CD4-positive, alpha-beta memory T cell (primary cell): Measurements from ENCODE around the gene VSTM2L. TPM values are rescaled to one million over a fixed set of nuclear protein-coding genes. Genes with fewer than 3 reads are reported as not detected.

ENCODE experiments used
- CTCF ChIA-PET: fragments of 350-600 bp; sonication (Branson Sonifier 250); formaldehyde crosslinking; loops from one replicate; lab custom pipeline; 2021; ENCODE audit warnings: inconsistent platforms; ENCODE audit not compliant: partially characterized antibody; lab: Charles Lee
- POLR2A ChIA-PET: fragments of 350-600 bp; sonication (Branson Sonifier 250); formaldehyde crosslinking; loops from one replicate; lab custom pipeline; 2021; ENCODE audit not compliant: partially characterized antibody; lab: Charles Lee
- DNase-seq, 5 donors: peaks; one replicate each; pipeline versions ENCODE4 v3.0.0 to v3.0.0-alpha.2; 2020 to 2022; ENCODE audit warnings: mixed read lengths in 1 of 5
- H3K27ac ChIP-seq: one replicate; pipeline ENCODE4 v1.7.0; 2013; ENCODE audit warnings: low read depth, low read length
- H3K27me3 ChIP-seq: 2 replicates; pipeline ENCODE4 v1.7.0; 2013; ENCODE audit warnings: mild to moderate bottlenecking, low read length, moderate library complexity; ENCODE audit not compliant: insufficient read depth
- H3K36me3 ChIP-seq: 2 replicates; pipeline ENCODE4 v1.7.0; 2013; ENCODE audit warnings: mild to moderate bottlenecking, low read length, moderate library complexity; ENCODE audit not compliant: insufficient read depth
- H3K4me1 ChIP-seq: 2 replicates; pipeline ENCODE4 v1.7.0; 2013; ENCODE audit warnings: mild to moderate bottlenecking, low read length, moderate library complexity; ENCODE audit not compliant: insufficient read depth
- H3K4me3 ChIP-seq, 2 donors: one replicate each; pipeline ENCODE4 v1.7.0; 2013; ENCODE audit warnings: low read length in 2 of 2, mild to moderate bottlenecking in 1 of 2
- H3K9me3 ChIP-seq, 2 donors: one replicate each; pipeline ENCODE4 v1.7.0; 2013; ENCODE audit warnings: low read length in 2 of 2, control low read depth in 1 of 2; ENCODE audit not compliant: control insufficient read depth in 1 of 2
- H3K27ac Mint-ChIP-seq, 7 donors: one replicate each; pipeline ENCODE4 v1.8.0; 2020 to 2021; ENCODE audit warnings: mixed read lengths in 7 of 7, mild to moderate bottlenecking in 6 of 7, inconsistent platforms in 3 of 7, moderate library complexity in 3 of 7
- H3K27me3 Mint-ChIP-seq, 2 donors: one replicate each; pipeline ENCODE4 v1.8.0; 2020 to 2021; ENCODE audit warnings: mixed read lengths in 2 of 2
- H3K36me3 Mint-ChIP-seq, 2 donors: one replicate each; pipeline ENCODE4 v1.8.0; 2020 to 2021; ENCODE audit warnings: mixed read lengths in 2 of 2, inconsistent platforms in 1 of 2, mild to moderate bottlenecking in 1 of 2
- H3K4me1 Mint-ChIP-seq, 4 donors: one replicate each; pipeline ENCODE4 v1.8.0; 2020 to 2021; ENCODE audit warnings: mixed read lengths in 4 of 4, mild to moderate bottlenecking in 1 of 4
- H3K4me3 Mint-ChIP-seq, 8 donors: one replicate each; pipeline ENCODE4 v1.8.0; 2020 to 2021; ENCODE audit warnings: mixed read lengths in 8 of 8, mild to moderate bottlenecking in 7 of 8, moderate library complexity in 6 of 8, inconsistent platforms in 3 of 8
- H3K9me3 Mint-ChIP-seq, 8 donors: one replicate each; pipeline ENCODE4 v1.8.0; 2020 to 2021; ENCODE audit warnings: mixed read lengths in 8 of 8, mild to moderate bottlenecking in 5 of 8, inconsistent platforms in 3 of 8, moderate library complexity in 1 of 8
- intact Hi-C: fragments of 100-400 bp; cut with micrococcal nuclease; formaldehyde crosslinking; loops from one replicate; pipeline ENCODE4 v1.15.1; 2023
- polyA plus RNA-seq, 2 donors: library from polyadenylated mRNA; unstranded; fragments of 300-500 nt; fragmentation: Illumina TruSeq; gene quantifications; one replicate each; pipeline ENCODE4 v1.2.3, GENCODE V29; 2021
- total RNA-seq, 2 experiments: library from RNA; stranded (reverse); gene quantifications; one replicate each; pipeline ENCODE4 v1.2.3, GENCODE V29; 2021

The VSTM2L gene
- total and polyA plus RNA-seq, 4 experiments from 2014 or later, result not detected

DNA sequence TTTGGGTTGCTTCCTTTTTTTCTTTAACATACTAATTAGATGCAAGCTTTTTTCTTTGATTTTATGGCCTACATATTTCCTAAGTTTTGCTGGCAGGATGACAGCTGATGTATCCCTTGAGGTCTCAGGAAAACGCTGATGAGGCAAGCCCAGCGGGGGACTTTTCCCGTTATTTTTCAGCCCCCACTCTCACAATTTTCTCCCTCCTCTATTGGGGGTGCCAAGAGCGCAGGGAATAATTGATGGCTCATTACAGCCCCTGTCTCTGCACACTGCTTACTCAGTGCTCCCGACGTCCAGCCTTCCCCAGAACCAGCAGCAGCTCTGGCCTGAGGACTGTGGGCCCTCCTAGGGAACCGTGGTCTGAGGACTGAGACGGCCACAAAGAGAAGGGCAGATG lies 38.6 kb upstream of the VSTM2L start:
- Mint-ChIP-seq H3K27ac (peak overlapping the region in 1 of 7 donors; percentile 63), H3K4me3 (no peak overlapping the region), H3K27me3 (no peaks in the 10 kb centered on the region), H3K9me3 (no peaks in the 10 kb centered on the region), H3K4me1 (no peaks in the 10 kb centered on the region), H3K36me3 (peaks cover 45 to 74% of the 10 kb centered on the region in 2 donors)
- Histone ChIP-seq H3K27ac (no peak overlapping the region), H3K4me3 (no peak overlapping the region), H3K36me3 (peaks cover 21% of the 10 kb centered on the region), H3K4me1 (no peaks in the 10 kb centered on the region), H3K9me3 (no peaks in the 10 kb centered on the region), H3K27me3 (no peaks in the 10 kb centered on the region)
- no peak for DNase-seq
- intact Hi-C loops, result no loop called here
- ChIA-PET POLR2A (no interaction called here), CTCF (no interaction called here)

DNA sequence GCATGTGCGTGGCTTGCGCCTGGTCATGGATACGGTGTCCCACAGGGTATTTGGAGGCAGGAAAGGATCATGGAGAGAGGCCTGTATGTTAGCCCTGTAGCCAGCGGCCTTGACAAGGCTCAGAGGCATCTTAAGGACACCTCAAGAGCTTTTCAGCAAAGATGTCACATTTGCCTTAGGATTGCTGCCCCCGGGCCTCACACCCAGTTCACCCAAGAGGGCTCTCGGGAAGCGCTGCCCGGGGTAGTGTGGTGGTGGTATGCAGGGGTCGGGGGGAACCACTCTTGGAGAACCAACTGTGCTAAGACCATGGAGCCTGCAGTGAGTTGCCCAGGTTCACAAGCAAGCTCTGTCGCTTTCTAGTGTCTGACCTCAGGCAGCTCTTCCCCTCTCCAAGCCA lies 36.9 kb upstream of the VSTM2L start:
- ChIA-PET POLR2A (no interaction called here), CTCF (no interaction called here)
- Mint-ChIP-seq H3K36me3 (peaks cover 41 to 72% of the 10 kb centered on the region in 2 donors), H3K27ac (no peak overlapping the region), H3K9me3 (no peaks in the 10 kb centered on the region), H3K27me3 (no peaks in the 10 kb centered on the region), H3K4me1 (no peaks in the 10 kb centered on the region), H3K4me3 (no peak overlapping the region)
- DNase-seq, result no peak
- H3K4me3 ChIP-seq, result no peak overlapping the region
- no peaks in the 10 kb centered on the region for H3K27me3 ChIP-seq
- no peaks in the 10 kb centered on the region for H3K4me1 ChIP-seq
- no peak overlapping the region for H3K27ac ChIP-seq
- peaks cover 17% of the 10 kb centered on the region for H3K36me3 ChIP-seq
- no peaks in the 10 kb centered on the region for H3K9me3 ChIP-seq
- intact Hi-C loops, result no loop called here

DNA sequence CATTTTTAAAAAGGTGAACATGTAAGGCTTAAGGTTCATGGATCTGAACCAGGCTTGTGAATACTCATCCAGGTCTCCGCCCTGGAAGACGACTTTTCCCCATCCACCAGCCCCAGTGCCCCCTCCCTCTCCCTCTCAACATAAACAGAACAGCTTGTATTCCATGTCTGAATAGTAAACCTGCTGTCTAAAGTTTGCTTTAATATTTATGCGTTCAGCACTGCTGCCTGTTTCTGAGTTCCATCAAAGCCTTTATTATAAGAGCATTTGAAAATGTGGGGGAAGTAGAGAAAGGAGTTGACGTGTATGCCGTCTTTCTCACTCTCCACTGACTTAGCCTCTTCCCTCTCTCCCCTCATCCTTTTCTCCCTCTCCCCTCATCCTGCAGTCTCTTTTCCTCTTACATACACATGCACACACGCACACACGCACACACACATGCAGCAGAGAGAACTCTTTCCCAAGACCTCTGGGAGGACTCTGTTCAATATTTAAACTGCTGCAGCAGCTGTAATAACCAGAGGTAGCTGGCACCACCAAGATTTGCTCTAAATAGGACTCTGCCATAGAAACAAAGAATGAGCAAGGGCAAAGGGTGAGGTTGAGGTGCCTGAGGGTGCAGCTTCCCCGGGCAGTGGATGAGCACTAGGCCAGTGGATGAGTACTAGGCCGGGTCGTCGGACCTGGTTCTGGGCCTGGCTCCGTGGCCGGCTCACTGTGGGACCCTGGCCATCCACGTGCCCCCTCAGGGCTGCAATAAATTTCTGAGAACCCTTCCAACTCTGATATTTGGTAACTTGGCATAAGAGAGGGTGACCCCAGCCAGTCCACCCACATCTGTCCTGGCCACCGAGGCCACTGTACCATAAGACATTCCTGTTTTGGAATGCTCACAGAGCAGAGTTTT lies 35.4 kb upstream of the VSTM2L start:
- H3K27ac ChIP-seq, result no peak overlapping the region
- no peaks in the 10 kb centered on the region for H3K27me3 ChIP-seq
- ChIA-PET POLR2A (no interaction called here), CTCF (no interaction called here)
- H3K4me3 ChIP-seq, result no peak overlapping the region
- DNase-seq, result no peak
- H3K4me1 Mint-ChIP-seq, result no peaks in the 10 kb centered on the region
- peak overlapping the region in 2 of 7 donors; percentile 1 to 29 for H3K27ac Mint-ChIP-seq
- intact Hi-C loops, result no loop called here
- no peaks in the 10 kb centered on the region for H3K27me3 Mint-ChIP-seq
- peaks cover 40 to 71% of the 10 kb centered on the region in 2 donors for H3K36me3 Mint-ChIP-seq
- no peak overlapping the region for H3K4me3 Mint-ChIP-seq
- H3K9me3 Mint-ChIP-seq, result no peaks in the 10 kb centered on the region
- H3K4me1 ChIP-seq, result no peaks in the 10 kb centered on the region
- peaks cover 14% of the 10 kb centered on the region for H3K36me3 ChIP-seq
- H3K9me3 ChIP-seq, result no peaks in the 10 kb centered on the region

DNA sequence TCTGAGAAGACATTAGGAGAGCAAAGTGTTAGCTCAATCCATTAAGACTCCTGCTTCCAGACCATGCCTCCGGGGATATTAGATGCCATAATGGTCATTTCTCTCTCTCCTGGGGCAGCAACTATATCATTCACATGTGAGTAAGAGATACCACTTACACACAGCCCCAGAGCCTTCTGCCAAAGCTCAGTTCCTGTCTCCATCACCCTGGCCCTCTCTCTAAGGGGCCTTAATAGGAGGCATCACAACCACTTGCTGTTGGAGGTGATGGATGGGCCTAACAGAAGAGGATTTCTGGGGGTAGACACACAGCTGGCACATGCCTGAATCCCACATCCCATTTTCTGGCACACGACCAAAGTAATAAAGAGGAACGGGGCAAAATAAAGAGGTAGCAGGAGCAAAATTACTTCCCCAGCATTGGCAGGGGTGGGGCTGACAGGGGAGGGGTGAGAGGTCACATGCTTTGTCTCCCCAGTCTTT lies 34.0 kb upstream of the VSTM2L start:
- DNase-seq, result no peak
- no peaks in the 10 kb centered on the region for H3K9me3 Mint-ChIP-seq
- H3K36me3 Mint-ChIP-seq, result peaks cover 41 to 71% of the 10 kb centered on the region in 2 donors
- CTCF ChIA-PET, result no interaction called here
- H3K27ac Mint-ChIP-seq, result no peak overlapping the region
- Histone ChIP-seq H3K27ac (no peak overlapping the region), H3K27me3 (no peaks in the 10 kb centered on the region), H3K4me3 (no peak overlapping the region), H3K36me3 (peaks cover 14% of the 10 kb centered on the region), H3K9me3 (no peaks in the 10 kb centered on the region), H3K4me1 (no peaks in the 10 kb centered on the region)
- intact Hi-C loops, result no loop called here
- no peaks in the 10 kb centered on the region for H3K4me1 Mint-ChIP-seq
- POLR2A ChIA-PET, result no interaction called here
- H3K27me3 Mint-ChIP-seq, result no peaks in the 10 kb centered on the region
- H3K4me3 Mint-ChIP-seq, result no peak overlapping the region

DNA sequence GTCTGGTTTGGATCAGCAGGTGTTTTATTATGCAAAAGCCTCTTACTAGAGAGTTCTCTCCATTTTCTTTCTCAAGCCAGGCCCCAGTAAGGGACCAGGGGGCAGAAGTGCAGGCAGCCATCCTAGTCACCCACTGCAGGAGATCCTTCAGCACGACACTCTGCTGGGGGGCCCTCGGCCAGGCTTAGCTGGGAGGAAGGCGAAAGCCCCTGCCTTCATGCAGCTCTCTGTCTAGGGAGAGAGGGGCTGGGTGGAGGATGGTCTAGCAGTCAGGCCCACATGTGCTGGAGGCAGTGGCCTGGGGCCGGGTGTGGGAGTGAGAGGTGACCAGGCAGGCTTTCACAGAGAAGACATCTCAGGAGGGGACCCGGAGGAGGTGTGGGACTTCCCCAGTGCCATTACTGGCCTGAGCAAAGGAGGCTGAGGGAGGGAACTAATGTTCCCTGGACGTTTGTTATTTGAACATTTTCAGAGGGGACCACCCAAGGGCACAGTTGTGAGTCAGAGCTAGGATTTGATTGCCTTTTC lies 33.5 kb upstream of the VSTM2L start:
- peaks cover 46 to 73% of the 10 kb centered on the region in 2 donors for H3K36me3 Mint-ChIP-seq
- DNase-seq, result no peak
- H3K27ac Mint-ChIP-seq, result peak overlapping the region in 1 of 7 donors; percentile 43
- ChIA-PET CTCF (no interaction called here), POLR2A (no interaction called here)
- H3K9me3 Mint-ChIP-seq, result no peaks in the 10 kb centered on the region
- Histone ChIP-seq H3K4me3 (no peak overlapping the region), H3K36me3 (peaks cover 14% of the 10 kb centered on the region), H3K9me3 (no peaks in the 10 kb centered on the region), H3K4me1 (no peaks in the 10 kb centered on the region), H3K27me3 (no peaks in the 10 kb centered on the region), H3K27ac (no peak overlapping the region)
- no peaks in the 10 kb centered on the region for H3K4me1 Mint-ChIP-seq
- H3K4me3 Mint-ChIP-seq, result no peak overlapping the region
- intact Hi-C loops, result no loop called here
- no peaks in the 10 kb centered on the region for H3K27me3 Mint-ChIP-seq

DNA sequence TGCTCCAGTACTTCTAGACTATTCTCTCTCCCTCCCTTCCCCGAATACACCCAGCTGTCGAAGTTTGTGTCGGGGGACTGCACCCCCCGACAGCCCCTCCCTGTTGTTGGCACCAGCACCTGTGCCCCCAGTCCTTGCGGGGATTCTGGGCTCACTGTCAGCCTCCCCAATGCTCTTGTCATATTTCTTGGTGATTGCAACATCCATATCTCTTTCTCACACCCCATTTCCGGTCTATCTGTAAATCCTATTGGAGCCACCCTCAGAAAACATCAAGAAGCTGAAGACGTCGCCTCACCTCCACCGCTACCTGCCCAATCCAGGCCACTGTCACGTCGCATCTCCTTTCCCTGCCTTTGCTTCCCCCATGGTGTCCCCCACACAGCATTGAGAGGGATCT lies 32.6 kb upstream of the VSTM2L start:
- no peak for DNase-seq
- CTCF ChIA-PET, result no interaction called here
- H3K4me3 Mint-ChIP-seq, result no peak overlapping the region
- Histone ChIP-seq H3K36me3 (peaks cover 14% of the 10 kb centered on the region), H3K27me3 (no peaks in the 10 kb centered on the region), H3K9me3 (no peaks in the 10 kb centered on the region), H3K27ac (no peak overlapping the region), H3K4me1 (no peaks in the 10 kb centered on the region), H3K4me3 (no peak overlapping the region)
- no peaks in the 10 kb centered on the region for H3K27me3 Mint-ChIP-seq
- intact Hi-C loops, result no loop called here
- H3K27ac Mint-ChIP-seq, result peak overlapping the region in 1 of 7 donors; percentile 72
- H3K4me1 Mint-ChIP-seq, result no peaks in the 10 kb centered on the region
- POLR2A ChIA-PET, result no interaction called here
- peaks cover 44 to 65% of the 10 kb centered on the region in 2 donors for H3K36me3 Mint-ChIP-seq
- H3K9me3 Mint-ChIP-seq, result no peaks in the 10 kb centered on the region

DNA sequence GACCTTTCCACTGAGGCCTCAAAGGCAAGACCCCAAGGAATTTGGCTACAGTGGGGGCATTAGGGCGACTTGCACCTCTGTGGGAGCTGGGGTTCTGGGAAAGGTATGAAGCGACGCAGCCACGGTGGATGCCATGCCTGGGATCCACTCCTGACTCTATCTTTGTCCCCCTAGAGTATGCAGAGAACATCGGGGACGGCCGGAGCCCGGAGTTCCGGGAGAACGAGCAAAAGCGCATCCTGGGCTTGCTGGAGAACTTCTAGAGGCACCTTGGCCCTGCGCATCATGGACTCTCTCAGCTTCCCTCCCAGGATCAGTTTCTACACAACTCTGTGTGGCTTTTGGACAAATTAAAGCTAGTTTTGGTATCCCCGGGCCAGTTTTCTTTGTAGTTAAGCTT lies 31.2 kb upstream of the VSTM2L start:
- CTCF ChIA-PET, result no interaction called here
- Histone ChIP-seq H3K27ac (no peak overlapping the region), H3K27me3 (no peaks in the 10 kb centered on the region), H3K36me3 (peaks cover 14% of the 10 kb centered on the region), H3K4me3 (no peak overlapping the region), H3K9me3 (no peaks in the 10 kb centered on the region), H3K4me1 (no peaks in the 10 kb centered on the region)
- no peak for DNase-seq
- POLR2A ChIA-PET, result no interaction called here
- Mint-ChIP-seq H3K27me3 (no peaks in the 10 kb centered on the region), H3K27ac (no peak overlapping the region), H3K4me1 (no peaks in the 10 kb centered on the region), H3K9me3 (no peaks in the 10 kb centered on the region), H3K36me3 (peaks cover 44 to 60% of the 10 kb centered on the region in 2 donors), H3K4me3 (no peak overlapping the region)
- intact Hi-C loops, result no loop called here
